HG02623 (cell line): ENCODE measurements around the gene ISOC1.

Source experiments
- ATAC-seq: cut with Tn5 transposase; IDR thresholded peaks from one replicate; pipeline ENCODE4 v1.9.1; 2021; ENCODE audit warnings: moderate library complexity; ENCODE audit not compliant: unreplicated experiment

Gene ISOC1

GRCh38 chr5:129094924-129095899 is 663 bp downstream of the ISOC1 start:
- ATAC-seq = peak; percentile 39

- ATAC-seq = no peak
These were observed 1.9 kb downstream of the ISOC1 start for GRCh38 chr5:129096382-129096991.

- ATAC-seq = no peak
These were observed 3.1 kb downstream of the ISOC1 start for GRCh38 chr5:129097498-129098296.

- no peak for ATAC-seq
These were observed 4.1 kb downstream of the ISOC1 start for GRCh38 chr5:129098488-129099183.

GRCh38 chr5:129099184-129099569 is 4.6 kb downstream of the ISOC1 start:
- ATAC-seq = no peak

- ATAC-seq = no peak
These were observed 7.2 kb downstream of the ISOC1 start for GRCh38 chr5:129101794-129102193.

GRCh38 chr5:129103397-129103796 is 8.8 kb downstream of the ISOC1 start:
- no peak for ATAC-seq

GRCh38 chr5:129104915-129105455 is 10.4 kb downstream of the ISOC1 start:
- ATAC-seq = no peak

- ATAC-seq = no peak
These were observed 13.1 kb downstream of the ISOC1 start for GRCh38 chr5:129107637-129108036.

GRCh38 chr5:129110742-129111141 is 16.2 kb downstream of the ISOC1 start:
- ATAC-seq = no peak

- no peak for ATAC-seq
These were observed 16.8 kb downstream of the ISOC1 start for GRCh38 chr5:129111351-129111750.

GRCh38 chr5:129112295-129112694 is 17.7 kb downstream of the ISOC1 start:
- no peak for ATAC-seq

GRCh38 chr5:129113867-129114266 is 19.3 kb downstream of the ISOC1 start:
- ATAC-seq = no peak

- no peak for ATAC-seq
These were observed 20.1 kb downstream of the ISOC1 start for GRCh38 chr5:129114539-129115193.

GRCh38 chr5:129115680-129116079 is 21.1 kb downstream of the ISOC1 start:
- ATAC-seq = no peak

- no peak for ATAC-seq
These were observed 22.2 kb downstream of the ISOC1 start for GRCh38 chr5:129116797-129117196.

- no peak for ATAC-seq
These were observed 23.9 kb downstream of the ISOC1 start for GRCh38 chr5:129118405-129118804.

GRCh38 chr5:129118826-129119225 is 24.3 kb downstream of the ISOC1 start:
- ATAC-seq = no peak

GRCh38 chr5:129120158-129120581 is 25.6 kb downstream of the ISOC1 start:
- ATAC-seq = peak; percentile 77

- no peak for ATAC-seq
These were observed 28.0 kb downstream of the ISOC1 start for GRCh38 chr5:129122560-129122959.
